Endothelial cell of umbilical vein (primary cell): ENCODE data around the gene ATAD2B.

Experiments used
- EZH2 ChIP-seq: IDR thresholded peaks from 2 replicates; pipeline ENCODE4 v1.6.1; 2012; ENCODE audit warnings: borderline replicate concordance, low read depth, mild to moderate bottlenecking, moderate library complexity, low read length, inconsistent platforms; ENCODE audit not compliant: severe bottlenecking
- FOS ChIP-seq: IDR thresholded peaks from 2 replicates; pipeline ENCODE4 v1.6.1; 2011; ENCODE audit warnings: mild to moderate bottlenecking, low read length, moderate library complexity, borderline replicate concordance; ENCODE audit not compliant: insufficient read depth
- GATA2 ChIP-seq: IDR thresholded peaks from 2 replicates; pipeline ENCODE4 v1.7.0; 2011; ENCODE audit warnings: low read depth, mild to moderate bottlenecking, moderate library complexity, mixed read lengths, low read length; ENCODE audit not compliant: insufficient read length, insufficient read depth
- JUN ChIP-seq: IDR thresholded peaks from 2 replicates; pipeline ENCODE4 v1.6.1; 2011; ENCODE audit warnings: borderline replicate concordance, low read depth; ENCODE audit not compliant: insufficient read length, insufficient read depth
- MYC ChIP-seq: IDR thresholded peaks from one replicate; pipeline ENCODE4 v1.6.1; 2011; ENCODE audit warnings: mild to moderate bottlenecking, low read depth, low read length
- POLR2A ChIP-seq: IDR thresholded peaks from 2 replicates; pipeline ENCODE4 v1.6.1; 2012; ENCODE audit warnings: low read depth, mild to moderate bottlenecking, control low read depth, low read length
- POLR2AphosphoS5 ChIP-seq: IDR thresholded peaks from 2 replicates; pipeline ENCODE4 v1.6.1; 2012; ENCODE audit warnings: low read depth, mild to moderate bottlenecking, control low read depth, low read length, moderate library complexity; ENCODE audit not compliant: insufficient read depth
- TF ChIP-seq, protein P1 (sequence below), 2 donors: IDR thresholded peaks; 1 replicate in 1 of 2; 2 replicates in 1 of 2; pipeline ENCODE4 v1.5.1; 2011; ENCODE audit warnings: low read length in 2 of 2, mild to moderate bottlenecking in 2 of 2, moderate library complexity in 2 of 2, control low read depth in 1 of 2, inconsistent platforms in 1 of 2, low read depth in 1 of 2; ENCODE audit not compliant: insufficient read depth in 1 of 2; ENCODE audit errors: extremely low read depth in 1 of 2
- TF ChIP-seq, protein P2 (sequence below): IDR thresholded peaks from 2 replicates; pipeline ENCODE4 v1.6.1; 2011; ENCODE audit not compliant: insufficient read depth, insufficient read length

DNA sequence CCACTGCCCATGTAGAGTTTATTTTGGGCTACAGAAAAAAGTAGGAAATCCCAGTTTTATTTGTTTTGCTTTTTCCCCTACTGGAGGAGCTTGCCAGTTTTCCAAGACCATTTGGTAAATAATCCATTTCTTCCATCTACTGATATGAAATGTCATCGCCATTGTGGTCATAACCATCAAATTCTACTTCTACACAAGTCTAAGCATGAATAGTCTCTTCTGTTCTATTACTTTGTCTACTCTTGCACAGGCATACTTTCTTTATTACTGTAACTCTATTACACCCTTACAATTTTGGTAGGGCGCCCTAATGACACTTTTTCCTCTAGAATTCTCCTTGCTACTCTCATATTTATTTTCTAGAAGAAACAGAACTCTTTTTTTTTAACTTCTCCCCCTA, 120.7 kb downstream of the ATAD2B start:
- TF ChIP-seq POLR2A: no peak
- TF ChIP-seq, protein P1, sequence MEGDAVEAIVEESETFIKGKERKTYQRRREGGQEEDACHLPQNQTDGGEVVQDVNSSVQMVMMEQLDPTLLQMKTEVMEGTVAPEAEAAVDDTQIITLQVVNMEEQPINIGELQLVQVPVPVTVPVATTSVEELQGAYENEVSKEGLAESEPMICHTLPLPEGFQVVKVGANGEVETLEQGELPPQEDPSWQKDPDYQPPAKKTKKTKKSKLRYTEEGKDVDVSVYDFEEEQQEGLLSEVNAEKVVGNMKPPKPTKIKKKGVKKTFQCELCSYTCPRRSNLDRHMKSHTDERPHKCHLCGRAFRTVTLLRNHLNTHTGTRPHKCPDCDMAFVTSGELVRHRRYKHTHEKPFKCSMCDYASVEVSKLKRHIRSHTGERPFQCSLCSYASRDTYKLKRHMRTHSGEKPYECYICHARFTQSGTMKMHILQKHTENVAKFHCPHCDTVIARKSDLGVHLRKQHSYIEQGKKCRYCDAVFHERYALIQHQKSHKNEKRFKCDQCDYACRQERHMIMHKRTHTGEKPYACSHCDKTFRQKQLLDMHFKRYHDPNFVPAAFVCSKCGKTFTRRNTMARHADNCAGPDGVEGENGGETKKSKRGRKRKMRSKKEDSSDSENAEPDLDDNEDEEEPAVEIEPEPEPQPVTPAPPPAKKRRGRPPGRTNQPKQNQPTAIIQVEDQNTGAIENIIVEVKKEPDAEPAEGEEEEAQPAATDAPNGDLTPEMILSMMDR (IDR thresholded peaks at IDR 0.05; ENCODE audit: extremely low read depth in 1 of 2, insufficient read depth in 1 of 2, low read depth in 1 of 2, low read length in 2 of 2): no peak
- TF ChIP-seq JUN: no peak
- TF ChIP-seq FOS: no peak
- TF ChIP-seq MYC: no peak
- no peak for TF ChIP-seq EZH2
- TF ChIP-seq, protein P2, sequence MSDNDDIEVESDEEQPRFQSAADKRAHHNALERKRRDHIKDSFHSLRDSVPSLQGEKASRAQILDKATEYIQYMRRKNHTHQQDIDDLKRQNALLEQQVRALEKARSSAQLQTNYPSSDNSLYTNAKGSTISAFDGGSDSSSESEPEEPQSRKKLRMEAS: no peak
- TF ChIP-seq POLR2AphosphoS5: no peak
- no peak for TF ChIP-seq GATA2
